LNCAP (cell line): ENCODE measurements around the gene GGT1.

Experiments used
- CTCF ChIP-seq: fragments of 450-650 bp; IDR thresholded peaks from 2 replicates; pipeline ENCODE4 v1.5.1; 2017; ENCODE audit warnings: mild to moderate bottlenecking

Gene GGT1

DNA sequence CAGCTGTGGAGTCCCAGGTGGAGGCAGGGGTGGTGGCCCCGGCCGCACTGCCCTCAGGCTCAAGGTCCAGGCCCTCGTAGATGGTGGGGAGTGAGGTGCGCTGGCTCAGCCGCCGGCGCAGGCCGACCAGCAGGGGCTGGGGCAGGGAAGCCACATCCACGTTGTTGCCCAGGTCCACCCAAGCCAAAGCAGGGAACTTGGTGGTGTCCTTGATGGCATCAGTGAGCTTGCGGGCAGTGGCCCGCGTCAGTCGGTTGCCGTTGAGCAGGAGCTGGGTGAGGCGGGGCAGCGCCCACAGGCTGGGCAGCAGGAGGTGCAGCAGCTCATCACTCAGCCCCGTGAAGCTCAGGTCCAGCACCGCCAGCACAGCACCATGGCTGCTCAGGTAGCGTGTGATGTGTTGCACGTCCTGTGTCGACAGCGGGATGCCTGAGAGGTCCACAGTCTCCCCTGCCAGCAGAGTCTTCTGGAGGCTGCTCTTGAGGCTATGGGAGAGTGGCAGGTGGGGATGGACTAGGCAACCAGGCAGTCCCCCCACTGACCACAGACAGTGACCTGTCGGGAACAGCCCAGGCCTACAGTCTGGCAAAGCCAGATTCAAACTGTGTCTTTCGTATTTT, 17.0 kb upstream of the GGT1 start:
- no peak for TF ChIP-seq CTCF

DNA sequence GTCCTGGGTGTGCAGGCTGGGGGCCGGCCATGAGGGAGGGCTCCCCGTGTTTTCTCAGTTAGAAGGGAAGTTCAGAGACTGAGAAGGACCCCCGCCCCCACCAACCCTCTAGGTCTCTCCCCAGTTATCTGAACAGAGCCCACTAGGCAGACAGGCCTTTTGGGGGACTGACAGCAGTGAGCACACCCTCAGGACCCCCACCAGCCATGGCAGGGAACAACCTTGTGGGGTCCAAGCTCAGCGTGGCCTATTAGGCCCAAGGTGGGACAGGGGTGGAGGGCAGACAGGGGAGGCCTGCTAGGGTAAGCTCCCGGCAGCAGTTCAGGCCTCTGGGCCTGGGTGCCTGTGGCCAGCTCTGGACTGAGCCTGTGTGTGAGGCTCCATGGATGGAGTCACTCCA, 15.7 kb upstream of the GGT1 start:
- TF ChIP-seq CTCF = no peak

DNA sequence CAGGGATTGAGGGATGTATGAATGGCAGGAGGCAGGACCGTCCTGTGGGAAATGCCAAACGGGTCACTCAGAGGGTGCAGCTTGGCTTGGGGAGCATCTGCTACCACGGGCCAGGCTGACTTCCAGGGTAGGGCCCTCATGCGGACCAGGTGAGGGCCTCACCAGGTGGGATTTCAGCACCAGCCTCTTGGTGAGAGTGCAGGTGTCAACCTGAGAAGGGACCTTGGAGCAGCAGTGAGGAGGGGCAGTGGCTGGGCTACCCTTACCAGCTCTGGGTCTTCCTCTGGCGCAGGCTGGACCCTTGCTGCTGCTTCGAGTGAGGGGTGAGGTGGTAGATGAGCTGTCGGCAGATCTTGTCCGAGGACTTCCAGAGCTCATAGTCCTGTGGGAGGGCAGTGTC, 15.0 kb upstream of the GGT1 start:
- TF ChIP-seq CTCF = no peak

DNA sequence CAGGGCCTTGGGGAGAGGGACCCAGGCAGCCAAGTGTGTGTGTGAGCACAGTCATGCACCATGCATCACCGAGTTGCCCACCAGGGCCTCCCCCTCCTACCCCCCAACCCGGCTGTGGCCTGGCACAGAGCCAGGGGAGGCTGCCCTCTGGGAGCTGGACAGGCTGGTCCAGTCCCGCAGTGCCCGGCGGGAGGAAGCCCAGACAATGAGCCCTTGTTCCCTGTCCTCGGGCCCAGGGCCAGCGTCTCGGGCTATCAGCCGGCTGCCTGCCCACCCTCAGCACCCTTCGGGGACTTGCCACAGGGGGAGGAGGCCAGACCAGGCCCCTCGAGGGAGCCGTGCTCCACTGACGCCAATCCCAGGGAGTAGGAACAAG, 14.6 kb upstream of the GGT1 start:
- TF ChIP-seq CTCF = no peak

DNA sequence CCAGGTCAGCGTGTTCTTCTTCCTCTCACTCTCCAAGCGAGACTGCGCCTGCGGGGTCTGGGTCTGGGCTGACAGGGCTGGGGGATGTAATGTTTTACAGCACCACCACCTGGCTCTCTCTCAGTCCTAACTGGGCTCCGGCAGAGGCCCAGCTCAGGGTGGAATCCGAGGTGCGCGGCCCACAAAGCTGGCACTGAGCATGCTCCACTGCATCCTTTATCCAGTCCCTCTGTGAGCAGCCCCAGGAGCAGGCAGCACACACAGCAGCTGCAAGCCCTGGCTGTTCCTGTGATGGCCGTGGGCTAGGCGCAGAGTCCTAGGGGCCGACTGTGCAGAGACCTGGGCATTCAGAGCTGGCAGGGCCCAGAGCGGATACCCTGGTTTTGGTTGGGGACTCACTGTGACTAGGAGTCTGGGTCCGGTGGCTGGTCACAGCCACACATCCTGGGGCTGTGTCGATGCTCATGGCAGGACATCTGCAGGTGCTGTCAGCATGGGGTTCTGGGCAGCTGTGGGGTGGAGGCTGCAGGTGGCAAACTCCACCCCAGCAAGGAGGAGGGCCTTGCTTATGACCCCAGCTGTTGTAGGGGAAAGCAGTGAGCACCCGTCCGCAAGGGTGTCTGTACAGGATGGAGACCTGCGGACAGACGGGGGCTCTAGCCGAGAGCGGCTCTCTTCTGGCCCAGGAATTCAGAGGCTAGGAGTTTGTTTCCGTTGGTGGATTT, 14.1 kb upstream of the GGT1 start:
- TF ChIP-seq CTCF = no peak

GRCh38 chr22:24589518-24590030, 13.4 kb upstream of the GGT1 start:
- TF ChIP-seq CTCF = no peak

GRCh38 chr22:24590596-24591173, 12.3 kb upstream of the GGT1 start:
- no peak for TF ChIP-seq CTCF
